ENCODE data around the gene C14orf119.

DNA sequence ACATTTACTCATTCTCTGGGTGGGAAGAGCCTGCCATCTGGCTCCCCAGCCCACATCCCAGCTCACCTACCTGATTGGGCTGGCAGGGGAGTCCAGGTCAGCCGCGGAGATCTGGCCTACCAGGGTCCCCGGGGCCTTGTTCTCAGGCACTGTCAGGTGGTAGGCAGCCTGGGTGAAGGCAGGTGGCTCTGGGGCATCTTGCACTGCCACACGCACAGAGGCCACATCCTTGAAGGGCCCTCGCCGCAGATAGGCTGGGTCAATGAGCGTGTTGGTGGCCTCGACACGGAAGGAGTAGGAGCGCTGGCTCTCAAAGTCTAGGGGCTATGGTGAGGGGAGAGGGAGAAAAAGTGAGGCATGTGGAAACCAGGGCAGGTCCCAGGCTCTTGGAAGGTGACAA is 41.9 kb upstream of the C14orf119 start:
- TF ChIP-seq POLR2A (IDR thresholded peaks at IDR 0.05) = no peak
- no peak for TF ChIP-seq CTCF (IDR thresholded peaks at IDR 0.05)
- no peak for TF ChIP-seq POLR2AphosphoS5 (IDR thresholded peaks at IDR 0.05)

All from prostate gland (tissue), 2 donors.